ENCODE measurements around the gene SH2B3.

GRCh38 chr12:111424793-111425251 is 19.1 kb downstream of the SH2B3 start:
- TF ChIP-seq, protein P1, sequence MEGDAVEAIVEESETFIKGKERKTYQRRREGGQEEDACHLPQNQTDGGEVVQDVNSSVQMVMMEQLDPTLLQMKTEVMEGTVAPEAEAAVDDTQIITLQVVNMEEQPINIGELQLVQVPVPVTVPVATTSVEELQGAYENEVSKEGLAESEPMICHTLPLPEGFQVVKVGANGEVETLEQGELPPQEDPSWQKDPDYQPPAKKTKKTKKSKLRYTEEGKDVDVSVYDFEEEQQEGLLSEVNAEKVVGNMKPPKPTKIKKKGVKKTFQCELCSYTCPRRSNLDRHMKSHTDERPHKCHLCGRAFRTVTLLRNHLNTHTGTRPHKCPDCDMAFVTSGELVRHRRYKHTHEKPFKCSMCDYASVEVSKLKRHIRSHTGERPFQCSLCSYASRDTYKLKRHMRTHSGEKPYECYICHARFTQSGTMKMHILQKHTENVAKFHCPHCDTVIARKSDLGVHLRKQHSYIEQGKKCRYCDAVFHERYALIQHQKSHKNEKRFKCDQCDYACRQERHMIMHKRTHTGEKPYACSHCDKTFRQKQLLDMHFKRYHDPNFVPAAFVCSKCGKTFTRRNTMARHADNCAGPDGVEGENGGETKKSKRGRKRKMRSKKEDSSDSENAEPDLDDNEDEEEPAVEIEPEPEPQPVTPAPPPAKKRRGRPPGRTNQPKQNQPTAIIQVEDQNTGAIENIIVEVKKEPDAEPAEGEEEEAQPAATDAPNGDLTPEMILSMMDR (conservative IDR thresholded peaks at IDR 0.05): peak; percentile 47; the same call in 1 of the 2 replicates
- TF ChIP-seq EZH2 (IDR thresholded peaks at IDR 0.05; ENCODE audit: low read depth): no peak
